ENCODE results near the gene FLNC.

GRCh38 chr7:128859232-128860157, 29.3 kb downstream of the FLNC start:
- TF ChIP-seq POLR2A (IDR thresholded peaks at IDR 0.05) (no peak), CTCF (IDR thresholded peaks at IDR 0.05) (no peak)

Measured in heart left ventricle (tissue), 13 donors.